HCT116 (cell line): ENCODE data around the gene SNX9. TPM values are rescaled to one million over a fixed set of nuclear protein-coding genes. Genes with fewer than 3 reads are reported as not detected.

Experiments used
- ATAC-seq: fragments of 200-7000 bp; cut with Tn5 transposase; 2 replicates; pipeline ENCODE4 v1.9.1; 2020; ENCODE audit warnings: mild to moderate bottlenecking, moderate library complexity
- BruUV-seq: library from RNA; stranded (reverse); fragments of 400-500 nt; replicated peaks from 2 replicates; lab custom pipeline; 2021; lab: Mats Ljungman, UMichigan
- CTCF ChIA-PET: fragments of 300-600 bp; sonication (Branson Sonifier 250); formaldehyde crosslinking; loops from one replicate; lab custom pipeline; 2021; ENCODE audit warnings: antibody characterized with exemption; lab: Charles Lee
- POLR2A ChIA-PET: fragments of 300-600, 350-600 bp; sonication (Branson Sonifier 250); formaldehyde crosslinking; loops from one replicate; lab custom pipeline; 2021; ENCODE audit warnings: antibody characterized with exemption; lab: Charles Lee
- RAD21 ChIA-PET, 2 experiments: fragments of 300-600 bp; sonication (Branson Sonifier 250); formaldehyde crosslinking; loops; one replicate each; lab custom pipeline; 2023; ENCODE audit warnings: low total read pairs in 2 of 2; ENCODE audit not compliant: uncharacterized antibody in 2 of 2, unreplicated experiment in 2 of 2, low non-redundant PET in 1 of 2; lab: Charles Lee
- DNase-seq: peaks from one replicate; pipeline ENCODE4 v3.0.0-alpha.2; 2010; ENCODE audit warnings: low read depth, low spot score
- H2AFZ ChIP-seq: fragments of 200-600 bp; shearing (Covaris generic), sonication (generic); 2 replicates; pipeline ENCODE4 v1.6.1; 2017; ENCODE audit warnings: low read depth, mixed run types, mixed read lengths, antibody characterized with exemption, low read length; ENCODE audit not compliant: poor library complexity, severe bottlenecking
- H3K27ac ChIP-seq: 2 replicates; pipeline ENCODE4 v1.5.1; 2012; ENCODE audit warnings: low read depth, low read length
- H3K27me3 ChIP-seq: fragments of 200-600 bp; sonication (generic); 2 replicates; pipeline ENCODE4 v1.6.1; 2016; ENCODE audit warnings: mixed run types, low read length, mixed read lengths; ENCODE audit not compliant: insufficient read depth
- H3K36me3 ChIP-seq, 2 experiments: fragments of 200-500 bp in 1 of 2; fragments of 200-600 bp in 1 of 2; sonication (Bioruptor generic) in 1 of 2; sonication (generic) in 1 of 2; 2 replicates each; pipeline versions ENCODE4 v1.5.1 to v1.6.1; 2014 to 2016; ENCODE audit warnings: low read length in 2 of 2, inconsistent platforms in 1 of 2, mixed read lengths in 1 of 2, mixed run types in 1 of 2; ENCODE audit not compliant: insufficient read depth in 2 of 2, control insufficient read depth in 1 of 2
- H3K4me1 ChIP-seq, 2 experiments: fragments of 200-600 bp in 1 of 2; sonication (generic) in 1 of 2; 2 replicates each; pipeline versions ENCODE4 v1.5.1 to v1.6.1; 2012 to 2017; ENCODE audit warnings: low read length in 2 of 2, inconsistent platforms in 1 of 2, mild to moderate bottlenecking in 1 of 2, mixed read lengths in 1 of 2, mixed run types in 1 of 2, moderate library complexity in 1 of 2; ENCODE audit not compliant: insufficient read depth in 2 of 2, control insufficient read depth in 1 of 2
- H3K4me2 ChIP-seq: fragments of 200-600 bp; sonication (generic); 2 replicates; pipeline ENCODE4 v1.6.1; 2017; ENCODE audit warnings: mixed run types, low read length, mixed read lengths
- H3K4me3 ChIP-seq, 2 experiments: fragments of 200-600 bp in 1 of 2; sonication (generic) in 1 of 2; replicated peaks in 1 of 2; 2 replicates each; pipeline ENCODE4 v1.5.1; 2011 to 2016; ENCODE audit warnings: low read length in 2 of 2, control low read depth in 1 of 2, low read depth in 1 of 2, mild to moderate bottlenecking in 1 of 2, mixed read lengths in 1 of 2, mixed run types in 1 of 2
- H3K79me2 ChIP-seq: fragments of 200-600 bp; sonication (generic); 2 replicates; pipeline ENCODE4 v1.6.1; 2017; ENCODE audit warnings: mild to moderate bottlenecking, mixed run types, low read length, moderate library complexity, mixed read lengths; ENCODE audit not compliant: insufficient read depth
- H3K9ac ChIP-seq: fragments of 200-600 bp; sonication (generic); 2 replicates; pipeline ENCODE4 v1.6.1; 2016; ENCODE audit warnings: low read length, mixed read lengths
- H3K9me2 ChIP-seq: fragments of 200-600 bp; sonication (generic), shearing (Covaris generic); 2 replicates; pipeline ENCODE4 v1.6.1; 2017; ENCODE audit warnings: mixed run types, mild to moderate bottlenecking, moderate library complexity; ENCODE audit not compliant: insufficient read depth
- H3K9me3 ChIP-seq, 2 experiments: fragments of 200-500 bp in 1 of 2; fragments of 200-600 bp in 1 of 2; sonication (Bioruptor generic) in 1 of 2; sonication (generic) in 1 of 2; 2 replicates each; pipeline ENCODE4 v1.6.1; 2014 to 2017; ENCODE audit warnings: low read length in 2 of 2, mixed read lengths in 2 of 2, inconsistent platforms in 1 of 2, low read depth in 1 of 2, mild to moderate bottlenecking in 1 of 2, mixed run types in 1 of 2, moderate library complexity in 1 of 2; ENCODE audit not compliant: control insufficient read depth in 1 of 2, insufficient read depth in 1 of 2
- H4K20me1 ChIP-seq: fragments of 200-600 bp; sonication (generic), shearing (Covaris generic); 2 replicates; pipeline ENCODE4 v1.6.1; 2017; ENCODE audit warnings: mixed run types, mild to moderate bottlenecking, moderate library complexity; ENCODE audit not compliant: insufficient read depth
- CBX3 ChIP-seq: IDR thresholded peaks from 2 replicates; pipeline ENCODE4 v1.6.1; 2012; ENCODE audit warnings: low read depth
- EGR1 ChIP-seq: IDR thresholded peaks from 2 replicates; pipeline ENCODE4 v1.6.1; 2012; ENCODE audit warnings: low read depth
- ELF1 ChIP-seq: IDR thresholded peaks from 2 replicates; pipeline ENCODE4 v1.6.1; 2012; ENCODE audit warnings: low read depth, borderline replicate concordance
- EZH2 ChIP-seq: fragments of 200-600 bp; sonication (generic); IDR thresholded peaks from 2 replicates; pipeline ENCODE4 v1.6.1; 2017; ENCODE audit warnings: antibody characterized with exemption, mixed run types
- EZH2phosphoT487 ChIP-seq: fragments of 200-600 bp; IDR thresholded peaks from 2 replicates; pipeline ENCODE4 v1.6.1; 2018; ENCODE audit warnings: antibody characterized with exemption, borderline replicate concordance
- FOSL1 ChIP-seq: IDR thresholded peaks from 2 replicates; pipeline ENCODE4 v1.6.1; 2012; ENCODE audit warnings: low read depth
- JUND ChIP-seq: IDR thresholded peaks from 2 replicates; pipeline ENCODE4 v1.6.1; 2012
- POLR2AphosphoS5 ChIP-seq: IDR thresholded peaks from 2 replicates; pipeline ENCODE4 v1.6.1; 2011; ENCODE audit warnings: mild to moderate bottlenecking, low read depth, low read length, moderate library complexity
- RAD21 ChIP-seq: IDR thresholded peaks from 2 replicates; pipeline ENCODE4 v1.6.1; 2012; ENCODE audit warnings: low read depth, mild to moderate bottlenecking
- SRF ChIP-seq: IDR thresholded peaks from 2 replicates; pipeline ENCODE4 v1.6.1; 2012; ENCODE audit warnings: low read depth
- TCF7L2 ChIP-seq: IDR thresholded peaks from 2 replicates; pipeline ENCODE4 v1.7.0; 2011; ENCODE audit warnings: borderline replicate concordance, inconsistent platforms; ENCODE audit not compliant: insufficient read depth, insufficient read length; ENCODE audit errors: extremely low read depth
- YY1 ChIP-seq: IDR thresholded peaks from 2 replicates; pipeline ENCODE4 v1.6.1; 2011; ENCODE audit warnings: low read length, low read depth, moderate library complexity, mild to moderate bottlenecking; ENCODE audit not compliant: insufficient replicate concordance; ENCODE audit errors: extremely low read depth
- ZFX ChIP-seq: fragments of 450-650 bp; IDR thresholded peaks from 2 replicates; pipeline ENCODE4 v1.6.1; 2017
- ZNF274 ChIP-seq: fragments of 200-500 bp; sonication (Bioruptor generic); IDR thresholded peaks from 2 replicates; pipeline ENCODE4 v1.6.1; 2014; ENCODE audit warnings: mild to moderate bottlenecking, low read depth, low read length, inconsistent platforms
- intact Hi-C: fragments of 100-400 bp; cut with micrococcal nuclease; formaldehyde crosslinking; loops from 2 replicates; pipeline ENCODE4 v1.10.0; 2022
- total RNA-seq: library from RNA; stranded (reverse); gene quantifications from one replicate; pipeline ENCODE4 v1.2.1, GENCODE V29; 2021; ENCODE audit not compliant: unreplicated experiment
- TF ChIP-seq, protein P1 (sequence below): IDR thresholded peaks from 2 replicates; pipeline ENCODE4 v1.6.1; 2012
- TF ChIP-seq, protein P2 (sequence below): IDR thresholded peaks from 2 replicates; pipeline ENCODE4 v1.6.1; 2011; ENCODE audit warnings: mild to moderate bottlenecking, low read length, moderate library complexity; ENCODE audit not compliant: insufficient replicate concordance; ENCODE audit errors: extremely low read depth
- TF ChIP-seq, protein P3 (sequence below): IDR thresholded peaks from 2 replicates; pipeline ENCODE4 v1.6.1; 2012

Gene SNX9
- total RNA-seq, 1 experiment from 2014 or later: 42.5 TPM

DNA sequence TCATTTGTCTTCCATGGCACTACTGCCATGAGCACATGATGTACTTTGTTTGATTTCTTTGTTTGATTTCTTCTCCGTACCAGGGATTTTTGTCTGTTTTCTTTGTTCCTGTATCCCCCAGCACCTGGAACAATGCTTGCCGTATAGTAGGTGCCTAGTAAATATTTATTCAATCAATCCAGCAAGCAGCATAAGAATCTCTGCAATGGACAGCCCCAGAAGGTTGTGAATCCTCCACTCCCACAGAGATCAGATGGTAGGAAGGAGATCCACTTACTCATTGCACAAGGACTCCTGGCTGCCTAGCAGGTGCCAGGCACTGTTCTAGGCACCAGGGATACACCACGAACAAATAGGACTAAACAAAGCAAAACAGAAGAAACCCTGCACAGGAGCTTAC lies 151.9 kb downstream of the SNX9 start:
- ChIA-PET RAD21 (no interaction called here), CTCF (no interaction called here), POLR2A (no interaction called here)
- no peak for ATAC-seq
- intact Hi-C loops: no loop called here
- no peaks in the 10 kb centered on the region for H3K9me3 ChIP-seq
- no peak overlapping the region for H3K4me2 ChIP-seq
- no peaks in the 10 kb centered on the region for H3K9me2 ChIP-seq
- H3K4me3 ChIP-seq: no peak overlapping the region
- no TSS peak for BruUV-seq
- TF ChIP-seq EGR1: no peak
- no peak for TF ChIP-seq RAD21
- TF ChIP-seq FOSL1: no peak
- no peak for TF ChIP-seq EZH2
- no peak for TF ChIP-seq ZNF274
- TF ChIP-seq YY1: no peak
- no peak for TF ChIP-seq ELF1
- TF ChIP-seq, protein P1, sequence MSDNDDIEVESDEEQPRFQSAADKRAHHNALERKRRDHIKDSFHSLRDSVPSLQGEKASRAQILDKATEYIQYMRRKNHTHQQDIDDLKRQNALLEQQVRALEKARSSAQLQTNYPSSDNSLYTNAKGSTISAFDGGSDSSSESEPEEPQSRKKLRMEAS: no peak
- TF ChIP-seq POLR2AphosphoS5: no peak
- DNase-seq: no peak
- no peaks in the 10 kb centered on the region for H3K36me3 ChIP-seq
- H3K27me3 ChIP-seq: no peaks in the 10 kb centered on the region
- H3K4me1 ChIP-seq: peaks cover 0 to 9% of the 10 kb centered on the region in 2 experiments; a peak in 2 of 4 replicates
- no peaks in the 10 kb centered on the region for H3K79me2 ChIP-seq
- no peaks in the 10 kb centered on the region for H4K20me1 ChIP-seq
- no peak overlapping the region for H3K9ac ChIP-seq
- no peak overlapping the region for H2AFZ ChIP-seq
- H3K27ac ChIP-seq: no peak overlapping the region

DNA sequence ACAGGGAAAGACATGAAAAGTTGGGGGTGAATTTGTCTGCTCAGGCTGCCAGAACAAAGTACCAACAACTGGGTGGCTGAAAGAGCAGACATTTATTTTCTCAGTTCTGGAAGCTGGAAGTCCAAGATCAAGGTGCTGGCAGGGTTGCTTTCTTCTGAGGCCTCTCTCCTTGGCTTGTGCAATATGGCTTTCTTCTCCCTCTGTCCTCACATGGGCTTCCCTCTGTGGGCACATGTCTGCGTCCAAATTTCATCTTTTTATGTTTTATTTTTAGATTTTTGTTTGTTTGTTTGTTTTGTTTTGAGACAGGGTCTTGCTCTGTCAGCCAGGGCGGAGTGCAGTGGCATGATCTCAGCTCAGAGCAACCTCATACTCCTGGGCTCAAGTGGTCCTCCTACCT lies 152.4 kb downstream of the SNX9 start:
- no peak overlapping the region for H2AFZ ChIP-seq
- no peaks in the 10 kb centered on the region for H3K27me3 ChIP-seq
- H3K79me2 ChIP-seq: no peaks in the 10 kb centered on the region
- no TSS peak for BruUV-seq
- TF ChIP-seq ZFX (no peak), ZNF274 (no peak), CBX3 (no peak), RAD21 (no peak), FOSL1 (no peak), EGR1 (no peak), TCF7L2 (no peak), ELF1 (no peak), SRF (no peak), POLR2AphosphoS5 (no peak), EZH2phosphoT487 (no peak), EZH2 (no peak), YY1 (no peak), JUND (no peak)
- TF ChIP-seq, protein P1: no peak
- TF ChIP-seq, protein P2, sequence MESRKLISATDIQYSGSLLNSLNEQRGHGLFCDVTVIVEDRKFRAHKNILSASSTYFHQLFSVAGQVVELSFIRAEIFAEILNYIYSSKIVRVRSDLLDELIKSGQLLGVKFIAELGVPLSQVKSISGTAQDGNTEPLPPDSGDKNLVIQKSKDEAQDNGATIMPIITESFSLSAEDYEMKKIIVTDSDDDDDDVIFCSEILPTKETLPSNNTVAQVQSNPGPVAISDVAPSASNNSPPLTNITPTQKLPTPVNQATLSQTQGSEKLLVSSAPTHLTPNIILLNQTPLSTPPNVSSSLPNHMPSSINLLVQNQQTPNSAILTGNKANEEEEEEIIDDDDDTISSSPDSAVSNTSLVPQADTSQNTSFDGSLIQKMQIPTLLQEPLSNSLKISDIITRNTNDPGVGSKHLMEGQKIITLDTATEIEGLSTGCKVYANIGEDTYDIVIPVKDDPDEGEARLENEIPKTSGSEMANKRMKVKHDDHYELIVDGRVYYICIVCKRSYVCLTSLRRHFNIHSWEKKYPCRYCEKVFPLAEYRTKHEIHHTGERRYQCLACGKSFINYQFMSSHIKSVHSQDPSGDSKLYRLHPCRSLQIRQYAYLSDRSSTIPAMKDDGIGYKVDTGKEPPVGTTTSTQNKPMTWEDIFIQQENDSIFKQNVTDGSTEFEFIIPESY: no peak
- TF ChIP-seq, protein P3, sequence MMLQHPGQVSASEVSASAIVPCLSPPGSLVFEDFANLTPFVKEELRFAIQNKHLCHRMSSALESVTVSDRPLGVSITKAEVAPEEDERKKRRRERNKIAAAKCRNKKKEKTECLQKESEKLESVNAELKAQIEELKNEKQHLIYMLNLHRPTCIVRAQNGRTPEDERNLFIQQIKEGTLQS: no peak
- H3K9ac ChIP-seq: no peak overlapping the region
- no peak overlapping the region for H3K4me3 ChIP-seq
- no peak overlapping the region for H3K4me2 ChIP-seq
- ChIA-PET CTCF (no interaction called here), RAD21 (no interaction called here), POLR2A (no interaction called here)
- ATAC-seq: no peak
- H3K36me3 ChIP-seq: no peaks in the 10 kb centered on the region
- H3K4me1 ChIP-seq: peaks cover 0 to 13% of the 10 kb centered on the region in 2 experiments; a peak in 2 of 4 replicates
- H4K20me1 ChIP-seq: no peaks in the 10 kb centered on the region
- no peak overlapping the region for H3K27ac ChIP-seq
- intact Hi-C loops: no loop called here
- H3K9me3 ChIP-seq: no peaks in the 10 kb centered on the region
- no peak for DNase-seq
- no peaks in the 10 kb centered on the region for H3K9me2 ChIP-seq
